HCT116 (cell line): Measurements from ENCODE around the gene NPDC1. TPM values are rescaled to one million over a fixed set of nuclear protein-coding genes. Genes with fewer than 3 reads are reported as not detected.

ENCODE experiments used
- ATAC-seq: fragments of 200-7000 bp; cut with Tn5 transposase; 2 replicates; pipeline ENCODE4 v1.9.1; 2020; ENCODE audit warnings: mild to moderate bottlenecking, moderate library complexity
- BruUV-seq: library from RNA; stranded (reverse); fragments of 400-500 nt; replicated peaks from 2 replicates; lab custom pipeline; 2021; lab: Mats Ljungman, UMichigan
- CTCF ChIA-PET: fragments of 300-600 bp; sonication (Branson Sonifier 250); formaldehyde crosslinking; loops from one replicate; lab custom pipeline; 2021; ENCODE audit warnings: antibody characterized with exemption; lab: Charles Lee
- POLR2A ChIA-PET: fragments of 300-600, 350-600 bp; sonication (Branson Sonifier 250); formaldehyde crosslinking; loops from one replicate; lab custom pipeline; 2021; ENCODE audit warnings: antibody characterized with exemption; lab: Charles Lee
- RAD21 ChIA-PET, 2 experiments: fragments of 300-600 bp; sonication (Branson Sonifier 250); formaldehyde crosslinking; loops; one replicate each; lab custom pipeline; 2023; ENCODE audit warnings: low total read pairs in 2 of 2; ENCODE audit not compliant: uncharacterized antibody in 2 of 2, unreplicated experiment in 2 of 2, low non-redundant PET in 1 of 2; lab: Charles Lee
- DNase-seq: peaks from one replicate; pipeline ENCODE4 v3.0.0-alpha.2; 2010; ENCODE audit warnings: low read depth, low spot score
- H2AFZ ChIP-seq: fragments of 200-600 bp; shearing (Covaris generic), sonication (generic); 2 replicates; pipeline ENCODE4 v1.6.1; 2017; ENCODE audit warnings: low read depth, mixed run types, mixed read lengths, antibody characterized with exemption, low read length; ENCODE audit not compliant: poor library complexity, severe bottlenecking
- H3K27ac ChIP-seq: 2 replicates; pipeline ENCODE4 v1.5.1; 2012; ENCODE audit warnings: low read depth, low read length
- H3K27me3 ChIP-seq: fragments of 200-600 bp; sonication (generic); 2 replicates; pipeline ENCODE4 v1.6.1; 2016; ENCODE audit warnings: mixed run types, low read length, mixed read lengths; ENCODE audit not compliant: insufficient read depth
- H3K36me3 ChIP-seq, 2 experiments: fragments of 200-500 bp in 1 of 2; fragments of 200-600 bp in 1 of 2; sonication (Bioruptor generic) in 1 of 2; sonication (generic) in 1 of 2; 2 replicates each; pipeline versions ENCODE4 v1.5.1 to v1.6.1; 2014 to 2016; ENCODE audit warnings: low read length in 2 of 2, inconsistent platforms in 1 of 2, mixed read lengths in 1 of 2, mixed run types in 1 of 2; ENCODE audit not compliant: insufficient read depth in 2 of 2, control insufficient read depth in 1 of 2
- H3K4me1 ChIP-seq, 2 experiments: fragments of 200-600 bp in 1 of 2; sonication (generic) in 1 of 2; 2 replicates each; pipeline versions ENCODE4 v1.5.1 to v1.6.1; 2012 to 2017; ENCODE audit warnings: low read length in 2 of 2, inconsistent platforms in 1 of 2, mild to moderate bottlenecking in 1 of 2, mixed read lengths in 1 of 2, mixed run types in 1 of 2, moderate library complexity in 1 of 2; ENCODE audit not compliant: insufficient read depth in 2 of 2, control insufficient read depth in 1 of 2
- H3K4me2 ChIP-seq: fragments of 200-600 bp; sonication (generic); 2 replicates; pipeline ENCODE4 v1.6.1; 2017; ENCODE audit warnings: mixed run types, low read length, mixed read lengths
- H3K4me3 ChIP-seq, 2 experiments: fragments of 200-600 bp in 1 of 2; sonication (generic) in 1 of 2; replicated peaks in 1 of 2; 2 replicates each; pipeline ENCODE4 v1.5.1; 2011 to 2016; ENCODE audit warnings: low read length in 2 of 2, control low read depth in 1 of 2, low read depth in 1 of 2, mild to moderate bottlenecking in 1 of 2, mixed read lengths in 1 of 2, mixed run types in 1 of 2
- H3K79me2 ChIP-seq: fragments of 200-600 bp; sonication (generic); 2 replicates; pipeline ENCODE4 v1.6.1; 2017; ENCODE audit warnings: mild to moderate bottlenecking, mixed run types, low read length, moderate library complexity, mixed read lengths; ENCODE audit not compliant: insufficient read depth
- H3K9ac ChIP-seq: fragments of 200-600 bp; sonication (generic); 2 replicates; pipeline ENCODE4 v1.6.1; 2016; ENCODE audit warnings: low read length, mixed read lengths
- H3K9me2 ChIP-seq: fragments of 200-600 bp; sonication (generic), shearing (Covaris generic); 2 replicates; pipeline ENCODE4 v1.6.1; 2017; ENCODE audit warnings: mixed run types, mild to moderate bottlenecking, moderate library complexity; ENCODE audit not compliant: insufficient read depth
- H3K9me3 ChIP-seq, 2 experiments: fragments of 200-500 bp in 1 of 2; fragments of 200-600 bp in 1 of 2; sonication (Bioruptor generic) in 1 of 2; sonication (generic) in 1 of 2; 2 replicates each; pipeline ENCODE4 v1.6.1; 2014 to 2017; ENCODE audit warnings: low read length in 2 of 2, mixed read lengths in 2 of 2, inconsistent platforms in 1 of 2, low read depth in 1 of 2, mild to moderate bottlenecking in 1 of 2, mixed run types in 1 of 2, moderate library complexity in 1 of 2; ENCODE audit not compliant: control insufficient read depth in 1 of 2, insufficient read depth in 1 of 2
- H4K20me1 ChIP-seq: fragments of 200-600 bp; sonication (generic), shearing (Covaris generic); 2 replicates; pipeline ENCODE4 v1.6.1; 2017; ENCODE audit warnings: mixed run types, mild to moderate bottlenecking, moderate library complexity; ENCODE audit not compliant: insufficient read depth
- CEBPB ChIP-seq: IDR thresholded peaks from 2 replicates; pipeline ENCODE4 v1.6.1; 2012; ENCODE audit warnings: low read depth
- EZH2 ChIP-seq: fragments of 200-600 bp; sonication (generic); IDR thresholded peaks from 2 replicates; pipeline ENCODE4 v1.6.1; 2017; ENCODE audit warnings: antibody characterized with exemption, mixed run types
- FOSL1 ChIP-seq: IDR thresholded peaks from 2 replicates; pipeline ENCODE4 v1.6.1; 2012; ENCODE audit warnings: low read depth
- POLR2A ChIP-seq: IDR thresholded peaks from 2 replicates; pipeline ENCODE4 v1.7.0; 2011; ENCODE audit warnings: borderline replicate concordance; ENCODE audit not compliant: insufficient read depth, insufficient read length; ENCODE audit errors: extremely low read depth
- POLR2AphosphoS5 ChIP-seq: IDR thresholded peaks from 2 replicates; pipeline ENCODE4 v1.6.1; 2011; ENCODE audit warnings: mild to moderate bottlenecking, low read depth, low read length, moderate library complexity
- SIN3A ChIP-seq: IDR thresholded peaks from 2 replicates; pipeline ENCODE4 v1.6.1; 2012; ENCODE audit warnings: low read depth
- SP1 ChIP-seq: IDR thresholded peaks from 2 replicates; pipeline ENCODE4 v1.6.1; 2012; ENCODE audit warnings: low read depth
- intact Hi-C: fragments of 100-400 bp; cut with micrococcal nuclease; formaldehyde crosslinking; loops from 2 replicates; pipeline ENCODE4 v1.10.0; 2022
- total RNA-seq: library from RNA; stranded (reverse); gene quantifications from one replicate; pipeline ENCODE4 v1.2.1, GENCODE V29; 2021; ENCODE audit not compliant: unreplicated experiment
- TF ChIP-seq, protein P1 (sequence below): IDR thresholded peaks from 2 replicates; pipeline ENCODE4 v1.6.1; 2012; ENCODE audit warnings: low read depth
- TF ChIP-seq, protein P2 (sequence below), 3 experiments: fragments of 200-600 bp in 1 of 3; sonication (generic) in 1 of 3; IDR thresholded peaks in 2 of 3; conservative IDR thresholded peaks in 1 of 3; 2 replicates each; pipeline ENCODE4 v1.5.1; 2012 to 2017; ENCODE audit warnings: low read depth in 2 of 3, low read length in 2 of 3, antibody characterized with exemption in 1 of 3, borderline replicate concordance in 1 of 3, control low read depth in 1 of 3, mild to moderate bottlenecking in 1 of 3, mixed read lengths in 1 of 3, mixed run types in 1 of 3, moderate library complexity in 1 of 3; ENCODE audit not compliant: insufficient read depth in 1 of 3
- TF ChIP-seq, protein P3 (sequence below): IDR thresholded peaks from 2 replicates; pipeline ENCODE4 v1.6.1; 2012

The NPDC1 gene
- total RNA-seq, 1 experiment from 2014 or later, result 98.8 TPM

DNA sequence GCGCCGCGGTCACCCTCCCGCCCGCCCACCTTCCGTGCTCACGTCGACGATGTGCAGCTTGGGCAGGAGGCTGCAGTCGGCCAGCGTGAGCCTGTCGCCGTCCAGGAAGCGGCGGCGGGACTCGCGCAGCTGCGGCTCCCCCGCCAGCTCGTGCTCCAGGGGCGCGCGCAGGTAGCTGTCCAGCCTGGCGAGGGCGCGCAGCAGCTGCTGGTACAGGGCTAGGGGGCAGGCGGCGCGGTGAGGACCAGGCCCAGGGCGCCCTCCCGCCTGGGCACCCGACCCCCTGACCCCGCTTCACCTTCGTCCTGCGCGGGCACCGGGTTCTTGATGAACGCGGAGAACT, 51.1 kb downstream of the NPDC1 start:
- intact Hi-C loops, result no loop called here
- H3K79me2 ChIP-seq, result peaks cover 20% of the 10 kb centered on the region
- no peak overlapping the region for H2AFZ ChIP-seq
- no TSS peak for BruUV-seq
- H3K4me2 ChIP-seq, result peak overlapping the region; percentile 88; the same call in 1 of the 2 replicates
- no peaks in the 10 kb centered on the region for H3K27me3 ChIP-seq
- H3K27ac ChIP-seq, result peak overlapping the region; percentile 95; the same call in 1 of the 2 replicates
- ATAC-seq, result no peak
- TF ChIP-seq, protein P1, sequence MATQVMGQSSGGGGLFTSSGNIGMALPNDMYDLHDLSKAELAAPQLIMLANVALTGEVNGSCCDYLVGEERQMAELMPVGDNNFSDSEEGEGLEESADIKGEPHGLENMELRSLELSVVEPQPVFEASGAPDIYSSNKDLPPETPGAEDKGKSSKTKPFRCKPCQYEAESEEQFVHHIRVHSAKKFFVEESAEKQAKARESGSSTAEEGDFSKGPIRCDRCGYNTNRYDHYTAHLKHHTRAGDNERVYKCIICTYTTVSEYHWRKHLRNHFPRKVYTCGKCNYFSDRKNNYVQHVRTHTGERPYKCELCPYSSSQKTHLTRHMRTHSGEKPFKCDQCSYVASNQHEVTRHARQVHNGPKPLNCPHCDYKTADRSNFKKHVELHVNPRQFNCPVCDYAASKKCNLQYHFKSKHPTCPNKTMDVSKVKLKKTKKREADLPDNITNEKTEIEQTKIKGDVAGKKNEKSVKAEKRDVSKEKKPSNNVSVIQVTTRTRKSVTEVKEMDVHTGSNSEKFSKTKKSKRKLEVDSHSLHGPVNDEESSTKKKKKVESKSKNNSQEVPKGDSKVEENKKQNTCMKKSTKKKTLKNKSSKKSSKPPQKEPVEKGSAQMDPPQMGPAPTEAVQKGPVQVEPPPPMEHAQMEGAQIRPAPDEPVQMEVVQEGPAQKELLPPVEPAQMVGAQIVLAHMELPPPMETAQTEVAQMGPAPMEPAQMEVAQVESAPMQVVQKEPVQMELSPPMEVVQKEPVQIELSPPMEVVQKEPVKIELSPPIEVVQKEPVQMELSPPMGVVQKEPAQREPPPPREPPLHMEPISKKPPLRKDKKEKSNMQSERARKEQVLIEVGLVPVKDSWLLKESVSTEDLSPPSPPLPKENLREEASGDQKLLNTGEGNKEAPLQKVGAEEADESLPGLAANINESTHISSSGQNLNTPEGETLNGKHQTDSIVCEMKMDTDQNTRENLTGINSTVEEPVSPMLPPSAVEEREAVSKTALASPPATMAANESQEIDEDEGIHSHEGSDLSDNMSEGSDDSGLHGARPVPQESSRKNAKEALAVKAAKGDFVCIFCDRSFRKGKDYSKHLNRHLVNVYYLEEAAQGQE, result no peak
- TF ChIP-seq POLR2A (no peak), SIN3A (no peak)
- TF ChIP-seq, all 23 proteins: peak for 0
- Histone ChIP-seq H3K4me3 (no peak overlapping the region), H4K20me1 (no peaks in the 10 kb centered on the region), H3K36me3 (peaks cover 0 to 12% of the 10 kb centered on the region in 2 experiments; a peak in 2 of 4 replicates), H3K9me3 (no peaks in the 10 kb centered on the region; a peak in 1 of 4 replicates), H3K4me1 (peaks cover 52 to 70% of the 10 kb centered on the region in 2 experiments), H3K9me2 (no peaks in the 10 kb centered on the region), H3K9ac (no peak overlapping the region)
- DNase-seq, result no peak
- ChIA-PET CTCF (no interaction called here), POLR2A (no interaction called here), RAD21 (no interaction called here)

GRCh38 chr9:136994180-136994887, 51.6 kb downstream of the NPDC1 start:
- ChIA-PET POLR2A (interaction anchor here (1.0 kb wide), 1 partner anchor 8 kb away, joined by 3 read pairs; no protein-coding TSS in a partner anchor), CTCF (interaction anchor here (0.9 kb wide), 1 partner anchor 35 kb away, joined by 4 read pairs; no protein-coding TSS in a partner anchor), RAD21 (no interaction called here)
- Histone ChIP-seq H2AFZ (no peak overlapping the region), H3K9ac (no peak overlapping the region), H3K4me1 (peaks cover 52 to 69% of the 10 kb centered on the region in 2 experiments), H4K20me1 (no peaks in the 10 kb centered on the region), H3K4me3 (no peak overlapping the region), H3K79me2 (peaks cover 20% of the 10 kb centered on the region), H3K9me2 (no peaks in the 10 kb centered on the region), H3K4me2 (peak overlapping the region; percentile 99; the same call in 1 of the 2 replicates), H3K27me3 (no peaks in the 10 kb centered on the region), H3K36me3 (peaks cover 0 to 12% of the 10 kb centered on the region in 2 experiments; a peak in 2 of 4 replicates), H3K9me3 (no peaks in the 10 kb centered on the region; a peak in 1 of 4 replicates), H3K27ac (peak overlapping the region; percentile 95; the same call in 1 of the 2 replicates)
- no peak for TF ChIP-seq FOSL1
- no peak for TF ChIP-seq CEBPB
- TF ChIP-seq, protein P2, sequence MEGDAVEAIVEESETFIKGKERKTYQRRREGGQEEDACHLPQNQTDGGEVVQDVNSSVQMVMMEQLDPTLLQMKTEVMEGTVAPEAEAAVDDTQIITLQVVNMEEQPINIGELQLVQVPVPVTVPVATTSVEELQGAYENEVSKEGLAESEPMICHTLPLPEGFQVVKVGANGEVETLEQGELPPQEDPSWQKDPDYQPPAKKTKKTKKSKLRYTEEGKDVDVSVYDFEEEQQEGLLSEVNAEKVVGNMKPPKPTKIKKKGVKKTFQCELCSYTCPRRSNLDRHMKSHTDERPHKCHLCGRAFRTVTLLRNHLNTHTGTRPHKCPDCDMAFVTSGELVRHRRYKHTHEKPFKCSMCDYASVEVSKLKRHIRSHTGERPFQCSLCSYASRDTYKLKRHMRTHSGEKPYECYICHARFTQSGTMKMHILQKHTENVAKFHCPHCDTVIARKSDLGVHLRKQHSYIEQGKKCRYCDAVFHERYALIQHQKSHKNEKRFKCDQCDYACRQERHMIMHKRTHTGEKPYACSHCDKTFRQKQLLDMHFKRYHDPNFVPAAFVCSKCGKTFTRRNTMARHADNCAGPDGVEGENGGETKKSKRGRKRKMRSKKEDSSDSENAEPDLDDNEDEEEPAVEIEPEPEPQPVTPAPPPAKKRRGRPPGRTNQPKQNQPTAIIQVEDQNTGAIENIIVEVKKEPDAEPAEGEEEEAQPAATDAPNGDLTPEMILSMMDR (IDR thresholded peaks at IDR 0.05 in 2 of 3, conservative IDR thresholded peaks at IDR 0.05 in 1 of 3; ENCODE audit: borderline replicate concordance in 1 of 3, insufficient read depth in 1 of 3, low read depth in 2 of 3, low read length in 2 of 3), result no peak
- TF ChIP-seq SIN3A, result no peak
- no peak for TF ChIP-seq SP1
- TF ChIP-seq EZH2, result no peak
- TF ChIP-seq POLR2AphosphoS5, result no peak
- TF ChIP-seq, protein P3, sequence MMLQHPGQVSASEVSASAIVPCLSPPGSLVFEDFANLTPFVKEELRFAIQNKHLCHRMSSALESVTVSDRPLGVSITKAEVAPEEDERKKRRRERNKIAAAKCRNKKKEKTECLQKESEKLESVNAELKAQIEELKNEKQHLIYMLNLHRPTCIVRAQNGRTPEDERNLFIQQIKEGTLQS, result no peak
- no TSS peak for BruUV-seq
- ATAC-seq (no peak), DNase-seq (no peak)
- intact Hi-C loops, result no loop called here
